C4-2B (cell line): ENCODE data around the gene GLT8D1.

Experiments
- H3K27ac ChIP-seq: fragments of 450-650 bp; 2 replicates; pipeline ENCODE4 v1.5.1; 2017
- ZFX ChIP-seq: fragments of 450-650 bp; IDR thresholded peaks from 2 replicates; pipeline ENCODE4 v1.6.1; 2017
- TF ChIP-seq, protein P1 (sequence below): fragments of 450-650 bp; conservative IDR thresholded peaks from 2 replicates; pipeline ENCODE4 v1.5.1; 2017; ENCODE audit warnings: mild to moderate bottlenecking

Gene GLT8D1

DNA sequence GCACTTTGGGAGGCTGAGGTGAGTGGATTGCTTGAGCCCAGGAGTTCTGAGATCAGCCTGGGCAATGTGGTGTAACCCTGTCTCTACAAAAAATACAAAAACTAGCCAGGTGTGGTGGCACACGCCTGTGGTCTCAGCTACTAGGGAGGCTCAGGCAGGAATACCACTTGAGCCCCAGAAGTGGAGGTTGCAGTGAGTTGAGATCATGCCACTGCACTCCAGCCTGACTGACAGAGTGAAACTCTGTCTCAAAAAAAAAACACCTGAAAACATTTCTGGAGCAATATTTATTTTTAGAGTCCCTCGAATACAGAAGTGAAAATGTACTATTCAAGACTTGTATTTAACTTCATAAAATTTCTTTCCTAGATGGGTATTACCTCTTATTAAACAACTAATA is 4.9 kb upstream of the GLT8D1 start:
- no peak for TF ChIP-seq ZFX
- TF ChIP-seq, protein P1, sequence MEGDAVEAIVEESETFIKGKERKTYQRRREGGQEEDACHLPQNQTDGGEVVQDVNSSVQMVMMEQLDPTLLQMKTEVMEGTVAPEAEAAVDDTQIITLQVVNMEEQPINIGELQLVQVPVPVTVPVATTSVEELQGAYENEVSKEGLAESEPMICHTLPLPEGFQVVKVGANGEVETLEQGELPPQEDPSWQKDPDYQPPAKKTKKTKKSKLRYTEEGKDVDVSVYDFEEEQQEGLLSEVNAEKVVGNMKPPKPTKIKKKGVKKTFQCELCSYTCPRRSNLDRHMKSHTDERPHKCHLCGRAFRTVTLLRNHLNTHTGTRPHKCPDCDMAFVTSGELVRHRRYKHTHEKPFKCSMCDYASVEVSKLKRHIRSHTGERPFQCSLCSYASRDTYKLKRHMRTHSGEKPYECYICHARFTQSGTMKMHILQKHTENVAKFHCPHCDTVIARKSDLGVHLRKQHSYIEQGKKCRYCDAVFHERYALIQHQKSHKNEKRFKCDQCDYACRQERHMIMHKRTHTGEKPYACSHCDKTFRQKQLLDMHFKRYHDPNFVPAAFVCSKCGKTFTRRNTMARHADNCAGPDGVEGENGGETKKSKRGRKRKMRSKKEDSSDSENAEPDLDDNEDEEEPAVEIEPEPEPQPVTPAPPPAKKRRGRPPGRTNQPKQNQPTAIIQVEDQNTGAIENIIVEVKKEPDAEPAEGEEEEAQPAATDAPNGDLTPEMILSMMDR = no peak
- no peak overlapping the region for H3K27ac ChIP-seq

GRCh38 chr3:52707585-52707984 is 2.0 kb upstream of the GLT8D1 start:
- TF ChIP-seq, protein P1 = no peak
- TF ChIP-seq ZFX = no peak
- H3K27ac ChIP-seq = no peak overlapping the region

GRCh38 chr3:52705438-52705687 is 228 bp downstream of the GLT8D1 start:
- no peak for TF ChIP-seq ZFX
- TF ChIP-seq, protein P1 = no peak

GRCh38 chr3:52704611-52705437 is 767 bp downstream of the GLT8D1 start:
- TF ChIP-seq ZFX = no peak
- TF ChIP-seq, protein P1 = no peak
- peak overlapping the region; percentile 93 for H3K27ac ChIP-seq

More at GRCh38 chr3:52705438-52705687, 228 bp downstream of the GLT8D1 start:
- peak overlapping the region; percentile 93 for H3K27ac ChIP-seq

DNA sequence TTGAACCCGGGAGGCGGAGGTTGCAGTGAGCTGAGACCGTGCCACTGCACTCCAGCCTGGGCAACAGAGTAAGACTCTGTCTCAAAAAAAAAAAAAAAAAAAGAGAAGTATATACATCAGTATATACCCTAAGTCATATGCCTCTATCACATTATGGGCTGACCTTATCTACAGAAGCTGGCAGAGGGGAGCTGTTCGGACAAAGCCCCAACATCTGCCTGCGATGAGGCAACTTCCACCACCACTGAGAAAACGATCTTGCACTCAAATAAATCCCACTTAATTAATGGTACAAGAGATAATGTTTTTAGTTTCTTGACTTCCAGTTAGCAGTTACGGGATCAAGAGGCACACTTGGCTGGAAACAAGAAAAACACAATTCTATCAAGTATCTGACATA is 2.2 kb downstream of the GLT8D1 start:
- H3K27ac ChIP-seq = no peak overlapping the region
- TF ChIP-seq ZFX = no peak
- TF ChIP-seq, protein P1 = no peak

- no peak overlapping the region for H3K27ac ChIP-seq
- no peak for TF ChIP-seq ZFX
- TF ChIP-seq, protein P1 = no peak
These were observed 8.0 kb downstream of the GLT8D1 start for GRCh38 chr3:52697632-52697965.

DNA sequence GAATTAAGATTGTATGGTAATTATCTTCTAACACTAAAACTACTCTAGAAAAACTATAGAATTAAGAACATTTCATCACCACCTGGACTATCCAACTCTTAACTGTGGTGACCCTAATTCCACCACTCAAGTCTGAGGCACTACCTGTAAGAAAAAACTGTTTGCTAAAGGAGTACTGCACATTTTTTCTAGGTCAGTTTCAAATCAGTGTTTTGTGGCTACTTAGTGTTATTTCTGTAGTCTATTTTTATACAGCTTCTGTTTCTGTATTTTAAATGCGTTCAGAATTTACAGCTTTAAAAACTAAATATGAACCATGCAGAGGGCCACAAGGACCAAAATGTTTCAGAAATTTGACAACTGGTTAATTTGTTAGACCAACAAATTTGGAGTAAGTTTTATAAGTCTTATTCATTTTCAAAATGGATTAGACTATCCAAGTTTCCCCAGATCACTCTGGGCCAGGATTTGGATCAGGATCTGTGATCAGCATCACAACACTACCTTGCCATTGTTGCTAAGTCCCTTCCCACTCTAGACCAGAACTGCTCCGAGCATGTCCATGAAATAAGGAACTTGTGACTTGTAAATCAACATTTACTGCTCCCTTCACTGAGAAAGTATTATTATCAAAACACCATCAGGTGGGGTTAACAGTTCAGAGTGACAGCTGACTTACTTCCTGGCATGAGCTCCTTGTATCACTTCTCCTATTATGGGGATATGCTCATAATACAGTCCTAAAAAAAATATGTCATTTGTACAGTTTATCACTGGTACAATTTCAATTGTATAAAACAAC is 8.6 kb downstream of the GLT8D1 start:
- TF ChIP-seq ZFX = no peak
- TF ChIP-seq, protein P1 = no peak
- no peak overlapping the region for H3K27ac ChIP-seq
